ENCODE data around the gene CHD3. TPM values are rescaled to one million over a fixed set of nuclear protein-coding genes. Genes with fewer than 3 reads are reported as not detected.
A peak's percentile ranks its signal among the peaks of the same experiment; 100 is the strongest.

Gene CHD3
- total and polyA plus RNA-seq, 2 of the 13 experiments (the other 11 are each of a cell fraction or from before 2014, with no cell fraction given) = 2.7 to 3.7 TPM

GRCh38 chr17:7839876-7840261 lies 48.7 kb upstream of the CHD3 start:
- Histone ChIP-seq H3K4me2 (ENCODE audit: low read depth, low read length) (peak overlapping the region; percentile 96; the same call in 1 of the 2 replicates), H3K27ac (ENCODE audit: extremely low read length, insufficient read depth, low read length) (no peak overlapping the region), H3K4me3 (replicated peaks in 1 of 3; ENCODE audit: insufficient read depth in 1 of 3, low read depth in 2 of 3, low read length in 3 of 3) (no peak overlapping the region), H4K20me1 (ENCODE audit: insufficient read depth, low read length) (peaks cover 17% of the 10 kb centered on the region; the same call in 1 of the 2 replicates), H3K9ac (ENCODE audit: insufficient read depth, low read depth, low read length) (no peak overlapping the region), H2AFZ (ENCODE audit: low read length) (no peak overlapping the region), H3K79me2 (ENCODE audit: insufficient read depth, low read length) (peaks cover 52% of the 10 kb centered on the region), H3K36me3 (replicated peaks in 1 of 2; ENCODE audit: control insufficient read depth in 1 of 2, insufficient read depth in 2 of 2, low read length in 2 of 2) (0 out of 5 replicates have a peak, but pooled peaks cover 0 to 5% of the 10 kb centered on the region in 2 experiments), H3K27me3 (ENCODE audit: control insufficient read depth in 1 of 2, insufficient read depth in 2 of 2, low read length in 2 of 2) (peaks cover 0 to 3% of the 10 kb centered on the region in 2 experiments; a peak in 1 of 5 replicates), H3K9me3 (ENCODE audit: low read length) (no peaks in the 10 kb centered on the region), H3K4me1 (ENCODE audit: insufficient read depth, low read length) (peaks cover 41% of the 10 kb centered on the region)
- CTCF ChIA-PET (ENCODE audit: low intra/inter-chr PET ratio, low total read pairs) = no interaction called here
- peak; percentile 28 for DNase-seq (ENCODE audit: low spot score)
- intact Hi-C loops (cut with micrococcal nuclease; ENCODE audit: unreplicated experiment) = loop anchor here (5.0 kb wide), 1 partner anchor 202 kb away; no protein-coding TSS in a partner anchor
- no TSS peak for BruUV-seq (replicated peaks)
- POLR2A ChIA-PET = interaction anchor here (8.1 kb wide), 1 partner anchor 17 kb away, joined by 104 read pairs; the partner anchor contains the start of genes CYB5D1, NAA38 and TMEM88
- in situ Hi-C loops (cut with HindIII; ENCODE audit: extremely low pct_ligation_motif_present, low pct_unique_long_range_greater_than_20kb) = loop anchor here (10.0 kb wide), 1 partner anchor 265 kb away; the partner anchor contains the start of gene CD68
- no peak for ATAC-seq
- 69% methylated on average over 2 of the region's 2 CpGs for whole genome bisulfite sequencing (ENCODE audit: low lambda C conversion rate)
- no peak for FAIRE-seq
- no peak for TF ChIP-seq HNRNPUL1 (IDR thresholded peaks at IDR 0.05; ENCODE audit: low read depth, low read length)
- TF ChIP-seq PRDM10 (CRISPR knock-in tag; IDR thresholded peaks at IDR 0.05; ENCODE audit: low read depth) = peak; percentile 98
- TF ChIP-seq BHLHE40 (IDR thresholded peaks at IDR 0.05; ENCODE audit: low read length) = peak; percentile 62; the same call in 1 of the 2 replicates
- TF ChIP-seq ZSCAN30 (CRISPR knock-in tag; IDR thresholded peaks at IDR 0.05) = no peak
- 0 out of 2 replicates have a peak, but pooled peaks have one; percentile 44 for TF ChIP-seq RBFOX2 (IDR thresholded peaks at IDR 0.05; ENCODE audit: low read depth, low read length)
